ENCODE measurements around the gene ADGRE3. TPM values are rescaled to one million over a fixed set of nuclear protein-coding genes. Genes with fewer than 3 reads are reported as not detected.
A peak's percentile ranks its signal among the peaks of the same experiment; 100 is the strongest.
"Not testable (repeated sequence)": the region's sequence is repeated elsewhere in the genome, so short reads cannot be mapped to it uniquely, and the experiment has no call there.

ADGRE3 gene
- total and polyA plus RNA-seq, 2 of the 8 experiments (the other 6 are each of a cell fraction or from before 2014, with no cell fraction given) = not detected

GRCh38 chr19:14584372-14584771 lies 90.3 kb downstream of the ADGRE3 start:
- H4K91ac ChIP-seq (replicated peaks; ENCODE audit: insufficient read length, low read length); H3K79me2 ChIP-seq (ENCODE audit: control insufficient read depth in 1 of 2, insufficient read depth in 2 of 2, low read length in 2 of 2); H3K4me3 ChIP-seq (ENCODE audit: extremely low read depth in 1 of 4, insufficient read depth in 2 of 4, low read depth in 3 of 4, low read length in 4 of 4); H4K20me1 ChIP-seq (replicated peaks in 1 of 2; ENCODE audit: control insufficient read depth in 1 of 2, insufficient read depth in 2 of 2, low read length in 2 of 2); H3K56ac ChIP-seq (replicated peaks; ENCODE audit: insufficient read length, low read depth, low read length); H3K23ac ChIP-seq (ENCODE audit: insufficient read length); H2BK20ac ChIP-seq (ENCODE audit: low read length); H2BK12ac ChIP-seq (ENCODE audit: low read depth, low read length); H3K36me3 ChIP-seq (ENCODE audit: control insufficient read depth in 2 of 4, insufficient read depth in 4 of 4, low read length in 3 of 4); CTCF ChIA-PET (ENCODE audit: partially characterized antibody); DNase-seq (ENCODE audit: low read depth in 1 of 2, low spot score in 2 of 2); H3K9ac ChIP-seq (replicated peaks in 1 of 4; ENCODE audit: extremely low read depth in 1 of 4, low read depth in 3 of 4, low read length in 3 of 4); H2BK15ac ChIP-seq (ENCODE audit: low read length); H2AK5ac ChIP-seq (ENCODE audit: low read depth, low read length); H3K14ac ChIP-seq (ENCODE audit: insufficient read length); H2BK120ac ChIP-seq (replicated peaks; ENCODE audit: low read depth, low read length); H4K5ac ChIP-seq (ENCODE audit: insufficient read length, low read depth, low read length); H3K27ac ChIP-seq (ENCODE audit: low read depth, low read length); H3K4ac ChIP-seq (replicated peaks; ENCODE audit: insufficient read length, low read depth, low read length); H3K4me2 ChIP-seq (ENCODE audit: insufficient read depth in 1 of 2, low read depth in 2 of 2, low read length in 2 of 2); POLR2A ChIA-PET (ENCODE audit: partially characterized antibody); H3K18ac ChIP-seq (ENCODE audit: extremely low read depth, low read length); H3K27me3 ChIP-seq (replicated peaks in 1 of 4; ENCODE audit: control insufficient read depth in 3 of 4, extremely low read depth in 1 of 4, insufficient read depth in 3 of 4, low read length in 3 of 4); H3K23me2 ChIP-seq (ENCODE audit: low read depth, low read length); H2BK5ac ChIP-seq (ENCODE audit: low read depth, low read length); H2AFZ ChIP-seq (ENCODE audit: low read length); H3K79me1 ChIP-seq (ENCODE audit: low read depth, low read length); H3K4me1 ChIP-seq (replicated peaks in 1 of 4; ENCODE audit: control insufficient read depth in 3 of 4, insufficient read depth in 4 of 4, low read length in 3 of 4); H4K8ac ChIP-seq (ENCODE audit: extremely low read depth, insufficient read depth, low read length): not testable (repeated sequence)
- WGBS, 2 experiments (ENCODE audit: extremely low coverage in 1 of 2, insufficient coverage in 1 of 2, insufficient read length in 1 of 2, insufficient replicate concordance in 2 of 2, low coverage in 1 of 2, low lambda C conversion rate in 2 of 2, missing lambda C conversion rate in 1 of 2) = 94% methylated on average over 4 of the region's 5 CpGs; no CpG with 5 or more reads in 1 of the 2 experiments
- FAIRE-seq = peak; percentile 36
- H3K9me3 ChIP-seq (ENCODE audit: insufficient read depth in 2 of 2, low read depth in 1 of 2, low read length in 1 of 2) = peaks cover 4 to 11% of the 10 kb centered on the region in 2 experiments; a peak in 2 of 4 replicates
